ENCODE measurements around the gene VAT1L. TPM values are rescaled to one million over a fixed set of nuclear protein-coding genes. Genes with fewer than 3 reads are reported as not detected.

Gene VAT1L
- total RNA-seq, 1 donor from 2014 or later, result not detected

DNA sequence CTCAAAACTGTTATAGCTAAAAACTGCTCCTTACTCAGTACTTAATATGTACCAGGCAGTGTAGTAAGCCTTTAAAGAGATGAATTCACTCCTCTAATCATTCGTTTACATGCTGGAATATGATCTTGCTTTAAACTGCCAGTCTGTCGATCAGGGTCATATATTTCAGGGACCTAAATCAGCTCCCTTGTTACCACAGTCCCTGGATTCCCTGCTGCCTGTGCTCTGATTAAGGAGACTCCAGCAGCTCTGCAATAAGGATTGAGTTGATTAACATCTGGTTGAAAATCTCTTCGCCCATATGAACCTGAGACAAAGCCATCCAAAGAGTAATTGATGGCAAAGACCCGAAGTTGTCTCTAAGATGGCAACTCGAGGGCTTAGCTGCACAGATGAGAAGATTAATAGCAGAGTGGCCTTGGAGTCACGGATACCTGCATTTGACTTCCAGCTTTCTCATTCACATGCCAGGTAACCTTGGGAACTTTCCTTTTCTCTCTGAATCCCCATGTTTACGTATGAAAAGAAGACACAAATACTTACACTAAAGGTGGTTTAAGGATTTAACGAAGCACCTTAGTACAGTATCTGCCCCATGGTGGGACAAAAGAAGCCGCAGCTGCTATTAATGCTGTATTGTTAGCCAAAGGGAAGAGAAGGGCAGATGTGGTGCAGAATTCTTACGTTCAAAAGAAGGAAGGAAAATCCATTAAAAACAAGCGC, 68.2 kb downstream of the VAT1L start:
- Mint-ChIP-seq H3K27ac (ENCODE audit: unreplicated experiment) (no peak overlapping the region), H3K9me3 (ENCODE audit: low read depth) (no peaks in the 10 kb centered on the region), H3K4me3 (ENCODE audit: unreplicated experiment) (no peak overlapping the region), H3K27me3 (ENCODE audit: low read depth) (peaks cover 1% of the 10 kb centered on the region), H3K4me1 (ENCODE audit: low read depth) (no peaks in the 10 kb centered on the region), H3K36me3 (ENCODE audit: low read depth) (no peaks in the 10 kb centered on the region)
- TF ChIP-seq, protein P1, sequence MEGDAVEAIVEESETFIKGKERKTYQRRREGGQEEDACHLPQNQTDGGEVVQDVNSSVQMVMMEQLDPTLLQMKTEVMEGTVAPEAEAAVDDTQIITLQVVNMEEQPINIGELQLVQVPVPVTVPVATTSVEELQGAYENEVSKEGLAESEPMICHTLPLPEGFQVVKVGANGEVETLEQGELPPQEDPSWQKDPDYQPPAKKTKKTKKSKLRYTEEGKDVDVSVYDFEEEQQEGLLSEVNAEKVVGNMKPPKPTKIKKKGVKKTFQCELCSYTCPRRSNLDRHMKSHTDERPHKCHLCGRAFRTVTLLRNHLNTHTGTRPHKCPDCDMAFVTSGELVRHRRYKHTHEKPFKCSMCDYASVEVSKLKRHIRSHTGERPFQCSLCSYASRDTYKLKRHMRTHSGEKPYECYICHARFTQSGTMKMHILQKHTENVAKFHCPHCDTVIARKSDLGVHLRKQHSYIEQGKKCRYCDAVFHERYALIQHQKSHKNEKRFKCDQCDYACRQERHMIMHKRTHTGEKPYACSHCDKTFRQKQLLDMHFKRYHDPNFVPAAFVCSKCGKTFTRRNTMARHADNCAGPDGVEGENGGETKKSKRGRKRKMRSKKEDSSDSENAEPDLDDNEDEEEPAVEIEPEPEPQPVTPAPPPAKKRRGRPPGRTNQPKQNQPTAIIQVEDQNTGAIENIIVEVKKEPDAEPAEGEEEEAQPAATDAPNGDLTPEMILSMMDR (IDR thresholded peaks at IDR 0.05), result no peak
- no peak for DNase-seq (ENCODE audit: low spot score)

GRCh38 chr16:77858060-77858459, 69.7 kb downstream of the VAT1L start:
- TF ChIP-seq, protein P1 (IDR thresholded peaks at IDR 0.05), result no peak
- H3K9me3 Mint-ChIP-seq (ENCODE audit: low read depth), result no peaks in the 10 kb centered on the region
- H3K4me3 Mint-ChIP-seq (ENCODE audit: unreplicated experiment), result no peak overlapping the region
- no peaks in the 10 kb centered on the region for H3K4me1 Mint-ChIP-seq (ENCODE audit: low read depth)
- H3K36me3 Mint-ChIP-seq (ENCODE audit: low read depth), result no peaks in the 10 kb centered on the region
- DNase-seq (ENCODE audit: low spot score), result no peak
- no peak overlapping the region for H3K27ac Mint-ChIP-seq (ENCODE audit: unreplicated experiment)
- peaks cover 1% of the 10 kb centered on the region for H3K27me3 Mint-ChIP-seq (ENCODE audit: low read depth)

- no peaks in the 10 kb centered on the region for H3K36me3 Mint-ChIP-seq (ENCODE audit: low read depth)
- TF ChIP-seq, protein P1 (IDR thresholded peaks at IDR 0.05), result no peak
- no peak overlapping the region for H3K4me3 Mint-ChIP-seq (ENCODE audit: unreplicated experiment)
Measured at GRCh38 chr16:77859493-77860232, 71.3 kb downstream of the VAT1L start.

GRCh38 chr16:77860953-77861352, 72.6 kb downstream of the VAT1L start:
- Mint-ChIP-seq H3K4me1 (ENCODE audit: low read depth) (no peaks in the 10 kb centered on the region), H3K4me3 (ENCODE audit: unreplicated experiment) (no peak overlapping the region), H3K27me3 (ENCODE audit: low read depth) (peaks cover 1% of the 10 kb centered on the region), H3K36me3 (ENCODE audit: low read depth) (no peaks in the 10 kb centered on the region), H3K27ac (ENCODE audit: unreplicated experiment) (no peak overlapping the region), H3K9me3 (ENCODE audit: low read depth) (no peaks in the 10 kb centered on the region)
- TF ChIP-seq, protein P1 (IDR thresholded peaks at IDR 0.05), result no peak
- DNase-seq (ENCODE audit: low spot score), result no peak

More at GRCh38 chr16:77859493-77860232, 71.3 kb downstream of the VAT1L start:
- H3K27ac Mint-ChIP-seq (ENCODE audit: unreplicated experiment), result no peak overlapping the region
- H3K9me3 Mint-ChIP-seq (ENCODE audit: low read depth), result no peaks in the 10 kb centered on the region
- H3K4me1 Mint-ChIP-seq (ENCODE audit: low read depth), result no peaks in the 10 kb centered on the region
- H3K27me3 Mint-ChIP-seq (ENCODE audit: low read depth), result peaks cover 1% of the 10 kb centered on the region
- no peak for DNase-seq (ENCODE audit: low spot score)

- no peaks in the 10 kb centered on the region for H3K36me3 Mint-ChIP-seq (ENCODE audit: low read depth)
- TF ChIP-seq, protein P1 (IDR thresholded peaks at IDR 0.05), result no peak
- H3K27ac Mint-ChIP-seq (ENCODE audit: unreplicated experiment), result no peak overlapping the region
- no peak for DNase-seq (ENCODE audit: low spot score)
- H3K4me1 Mint-ChIP-seq (ENCODE audit: low read depth), result no peaks in the 10 kb centered on the region
- no peak overlapping the region for H3K4me3 Mint-ChIP-seq (ENCODE audit: unreplicated experiment)
- no peaks in the 10 kb centered on the region for H3K9me3 Mint-ChIP-seq (ENCODE audit: low read depth)
- H3K27me3 Mint-ChIP-seq (ENCODE audit: low read depth), result no peaks in the 10 kb centered on the region
Measured at GRCh38 chr16:77863250-77863649, 74.9 kb downstream of the VAT1L start.

Data from chondrocyte (in vitro differentiated cells).